Gastrocnemius medialis (tissue), 4 donors: ENCODE measurements around the gene ATP6V1B1. TPM values are rescaled to one million over a fixed set of nuclear protein-coding genes. Genes with fewer than 3 reads are reported as not detected.
A peak's percentile ranks its signal among the peaks of the same experiment; 100 is the strongest.

ENCODE experiments used
- ATAC-seq, 2 donors: fragments of 150-250 bp; one replicate each; pipeline ENCODE4 v1.9.1; 2016
- DNase-seq, 2 donors: peaks; one replicate each; pipeline ENCODE4 v3.0.0-alpha.2; 2019
- H3K27ac ChIP-seq, 4 donors: fragments of 200-600 bp; sonication (generic); 1 replicate in 1 of 4; 2 replicates in 3 of 4; pipeline ENCODE4 v1.5.1; 2016 to 2018; ENCODE audit warnings: mild to moderate bottlenecking in 2 of 4, moderate library complexity in 1 of 4
- H3K27me3 ChIP-seq, 3 donors: fragments of 200-600 bp; sonication (generic) in 2 of 3; 1 replicate in 1 of 3; 2 replicates in 2 of 3; pipeline versions ENCODE4 v1.5.1 to v1.6.0; 2016 to 2019; ENCODE audit warnings: mild to moderate bottlenecking in 1 of 3, moderate library complexity in 1 of 3
- H3K36me3 ChIP-seq, 2 donors: fragments of 200-600 bp; sonication (generic) in 1 of 2; one replicate each; pipeline ENCODE4 v1.5.1; 2017 to 2018
- H3K4me1 ChIP-seq, 2 donors: fragments of 200-600 bp; sonication (generic) in 1 of 2; one replicate each; pipeline ENCODE4 v1.5.1; 2016 to 2017; ENCODE audit warnings: mild to moderate bottlenecking in 2 of 2
- H3K4me3 ChIP-seq, 4 donors: fragments of 200-600 bp; sonication (generic) in 3 of 4; 1 replicate in 1 of 4; 2 replicates in 3 of 4; pipeline ENCODE4 v1.5.1; 2016 to 2019; ENCODE audit warnings: mild to moderate bottlenecking in 2 of 4
- H3K9me3 ChIP-seq, 3 donors: fragments of 200-600 bp; sonication (generic) in 2 of 3; 1 replicate in 1 of 3; 2 replicates in 2 of 3; pipeline ENCODE4 v1.5.1; 2016 to 2019
- CTCF ChIP-seq, 5 experiments: fragments of 450-650 bp in 3 of 5; fragments of 200-600 bp in 2 of 5; sonication (generic) in 2 of 5; IDR thresholded peaks in 4 of 5; conservative IDR thresholded peaks in 1 of 5; 1 replicate in 4 of 5; 2 replicates in 1 of 5; pipeline ENCODE4 v1.5.1; 2016 to 2019; ENCODE audit warnings: antibody characterized with exemption in 5 of 5, mild to moderate bottlenecking in 3 of 5, moderate library complexity in 3 of 5
- POLR2A ChIP-seq, 2 donors: fragments of 450-650 bp; IDR thresholded peaks; one replicate each; pipeline ENCODE4 v1.6.1; 2017; ENCODE audit warnings: antibody characterized with exemption in 2 of 2, mild to moderate bottlenecking in 2 of 2, moderate library complexity in 2 of 2
- in situ Hi-C, 4 donors: fragments of 200-750 bp; cut with MboI; loops; one replicate each; pipeline versions ENCODE4 v1.15.0 to v1.8.0; 2017; ENCODE audit warnings: low sequenced_read_pairs in 4 of 4
- intact Hi-C: fragments of 100-400 bp; cut with DNase I; formaldehyde crosslinking; loops from one replicate; pipeline ENCODE4 v1.15.1; 2023; ENCODE audit warnings: low total_unique reads
- total RNA-seq, 4 donors: library from RNA; depleted of rRNA; stranded (reverse); fragments of >200 nt; gene quantifications; one replicate each; pipeline versions ENCODE4 v1.1.0 to v1.2.3, GENCODE V29; 2016

Gene ATP6V1B1
- total RNA-seq, 4 donors from 2014 or later: 2.3 TPM; not detected in 3

DNA sequence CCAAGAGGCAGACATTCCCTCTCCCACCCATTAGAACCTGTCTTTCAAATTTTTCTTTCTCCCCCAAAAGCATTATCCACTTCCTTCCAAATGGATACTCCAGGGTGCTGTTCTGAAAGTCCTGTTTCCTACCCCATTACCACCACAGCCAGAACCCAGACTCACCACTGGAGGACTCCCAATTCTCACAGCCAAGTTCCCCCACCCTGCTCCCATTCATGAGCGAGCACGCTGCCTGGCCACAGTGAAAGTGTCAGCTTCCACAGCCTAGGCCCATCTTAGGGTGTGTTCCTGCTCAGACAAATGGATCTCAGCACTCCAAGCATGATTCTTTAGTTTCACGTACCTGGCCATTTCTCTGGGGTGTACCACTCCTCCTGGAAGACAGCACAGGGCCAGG is 38.9 kb downstream of the ATP6V1B1 start:
- H3K27ac ChIP-seq: no peak overlapping the region
- H3K9me3 ChIP-seq: no peaks in the 10 kb centered on the region
- intact Hi-C loops (no loop called here), in situ Hi-C loops (no loop called here)
- TF ChIP-seq POLR2A (IDR thresholded peaks at IDR 0.05) (no peak), CTCF (IDR thresholded peaks at IDR 0.05 in 4 of 5, conservative IDR thresholded peaks at IDR 0.05 in 1 of 5) (no peak)
- no peak overlapping the region for H3K4me3 ChIP-seq
- H3K4me1 ChIP-seq: peaks cover 4 to 11% of the 10 kb centered on the region in 2 donors
- H3K36me3 ChIP-seq: no peaks in the 10 kb centered on the region
- DNase-seq (no peak), ATAC-seq (no peak)
- H3K27me3 ChIP-seq: peaks cover 0 to 12% (median 0%) of the 10 kb centered on the region in 3 donors

DNA sequence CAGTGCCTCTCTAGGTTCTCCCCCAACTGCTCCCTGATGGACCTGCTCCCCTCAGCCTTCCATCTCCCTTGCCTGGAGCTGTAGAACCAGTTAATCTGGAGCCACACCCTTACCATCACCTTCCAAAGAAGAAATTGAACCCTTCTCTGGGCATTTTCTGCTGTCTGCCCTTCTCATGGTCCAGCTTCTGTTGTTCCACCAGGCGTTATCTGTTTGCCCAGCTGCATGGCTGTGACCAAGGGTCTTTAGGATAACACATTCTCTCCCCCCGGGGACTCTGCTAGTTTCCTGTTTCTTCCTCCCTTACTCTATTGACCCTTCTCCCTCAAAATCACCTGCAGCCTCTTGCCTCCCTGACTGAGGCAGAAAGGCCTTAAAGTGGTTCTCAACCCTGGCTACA is 39.5 kb downstream of the ATP6V1B1 start:
- TF ChIP-seq POLR2A (IDR thresholded peaks at IDR 0.05) (no peak), CTCF (IDR thresholded peaks at IDR 0.05 in 4 of 5, conservative IDR thresholded peaks at IDR 0.05 in 1 of 5) (no peak)
- in situ Hi-C loops: no loop called here
- Histone ChIP-seq H3K4me3 (no peak overlapping the region), H3K4me1 (peaks cover 4 to 11% of the 10 kb centered on the region in 2 donors), H3K27ac (no peak overlapping the region), H3K36me3 (no peaks in the 10 kb centered on the region), H3K9me3 (no peaks in the 10 kb centered on the region), H3K27me3 (peaks cover 0 to 10% (median 0%) of the 10 kb centered on the region in 3 donors)
- intact Hi-C loops: no loop called here
- DNase-seq: no peak
- ATAC-seq: no peak

- H3K27me3 ChIP-seq: peaks cover 0 to 6% (median 0%) of the 10 kb centered on the region in 3 donors
- peak in 1 of 2 donors; percentile 34 for DNase-seq
- TF ChIP-seq POLR2A (IDR thresholded peaks at IDR 0.05): no peak
- no peak for TF ChIP-seq CTCF (IDR thresholded peaks at IDR 0.05 in 4 of 5, conservative IDR thresholded peaks at IDR 0.05 in 1 of 5)
- peak overlapping the region; percentile 53 to 73 (median 66) for H3K4me3 ChIP-seq
- H3K4me1 ChIP-seq: peaks cover 4 to 11% of the 10 kb centered on the region in 2 donors
- H3K27ac ChIP-seq: peak overlapping the region; percentile 64 to 81 (median 68)
- H3K9me3 ChIP-seq: no peaks in the 10 kb centered on the region
- ATAC-seq: peak; percentile 42 to 51
- no peaks in the 10 kb centered on the region for H3K36me3 ChIP-seq
- intact Hi-C loops: loop anchor here (1.0 to 2.0 kb wide), 2 partner anchors 29 to 115 kb away; no protein-coding TSS in a partner anchor
- in situ Hi-C loops: no loop called here
These were observed 42.0 kb downstream of the ATP6V1B1 start for GRCh38 chr2:70977605-70978205.

GRCh38 chr2:70978341-70979179 is 42.9 kb downstream of the ATP6V1B1 start, which contains the start of gene ANKRD53:
Gene ANKRD53 (plus strand): TSS chr2:70978630. CDS start chr2:70978646, 16 bp downstream.
- H3K27me3 ChIP-seq: peaks cover 0 to 6% (median 0%) of the 10 kb centered on the region in 3 donors
- TF ChIP-seq CTCF (IDR thresholded peaks at IDR 0.05 in 4 of 5, conservative IDR thresholded peaks at IDR 0.05 in 1 of 5): no peak
- no peak for TF ChIP-seq POLR2A (IDR thresholded peaks at IDR 0.05)
- DNase-seq: no peak
- peak within 1 kb of the TSS; percentile 64 to 81 (median 68) for H3K27ac ChIP-seq
- peak in 1 of 2 donors; percentile 18 for ATAC-seq
- H3K9me3 ChIP-seq: no peaks in the 10 kb centered on the region
- H3K4me3 ChIP-seq: peak within 1 kb of the TSS; percentile 53 to 73 (median 66)
- intact Hi-C loops (no loop called here), in situ Hi-C loops (no loop called here)
- peaks cover 4 to 11% of the 10 kb centered on the region in 2 donors for H3K4me1 ChIP-seq
- no peaks in the 10 kb centered on the region for H3K36me3 ChIP-seq
